Karpas-422 (cell line): ENCODE measurements around the gene EIF4E2. TPM values are rescaled to one million over a fixed set of nuclear protein-coding genes. Genes with fewer than 3 reads are reported as not detected.

ENCODE experiments used
- DNase-seq: peaks from one replicate; pipeline ENCODE4 v3.0.0-alpha.2; 2015
- H2AFZ ChIP-seq: fragments of 200-600 bp; sonication (generic); 2 replicates; pipeline ENCODE4 v1.6.1; 2014; ENCODE audit warnings: antibody characterized with exemption, low read length, mixed read lengths
- H3K27ac ChIP-seq: fragments of 200-600 bp; sonication (generic); 2 replicates; pipeline ENCODE4 v1.5.1; 2014; ENCODE audit warnings: mild to moderate bottlenecking, low read length, moderate library complexity
- H3K27me3 ChIP-seq: fragments of 200-600 bp; sonication (generic); 2 replicates; pipeline ENCODE4 v1.6.1; 2014; ENCODE audit warnings: low read length, mixed read lengths
- H3K36me3 ChIP-seq: fragments of 200-600 bp; sonication (generic); 2 replicates; pipeline ENCODE4 v1.6.1; 2014; ENCODE audit warnings: low read length, mixed read lengths; ENCODE audit not compliant: insufficient read depth
- H3K4me1 ChIP-seq: fragments of 200-600 bp; sonication (generic); 2 replicates; pipeline ENCODE4 v1.6.1; 2014; ENCODE audit warnings: mild to moderate bottlenecking, low read length, mixed read lengths
- H3K4me2 ChIP-seq: fragments of 200-600 bp; sonication (generic); 2 replicates; pipeline ENCODE4 v1.6.1; 2014; ENCODE audit warnings: low read length, low read depth, mild to moderate bottlenecking; ENCODE audit not compliant: poor library complexity, severe bottlenecking
- H3K4me3 ChIP-seq: fragments of 200-600 bp; sonication (generic); 2 replicates; pipeline ENCODE4 v1.5.1; 2014; ENCODE audit warnings: mild to moderate bottlenecking, antibody characterized with exemption, low read length, mixed read lengths
- H3K79me2 ChIP-seq: fragments of 200-600 bp; sonication (generic); 2 replicates; pipeline ENCODE4 v1.6.1; 2014; ENCODE audit warnings: mild to moderate bottlenecking, low read length, mixed read lengths
- H3K9ac ChIP-seq: fragments of 200-600 bp; sonication (generic); 2 replicates; pipeline ENCODE4 v1.6.0; 2014; ENCODE audit warnings: low read length
- H3K9me2 ChIP-seq: fragments of 200-600 bp; sonication (generic), shearing (Covaris generic); replicated peaks from 2 replicates; pipeline ENCODE4 v1.6.0; 2014; ENCODE audit warnings: mild to moderate bottlenecking, low read length, moderate library complexity; ENCODE audit not compliant: insufficient read depth
- H3K9me3 ChIP-seq: fragments of 300-700, 200-600 bp; sonication (generic); 2 replicates; pipeline ENCODE4 v1.6.1; 2014; ENCODE audit warnings: low read length, mixed read lengths
- H4K20me1 ChIP-seq: fragments of 200-600 bp; sonication (generic); 2 replicates; pipeline ENCODE4 v1.6.1; 2014; ENCODE audit warnings: mild to moderate bottlenecking, antibody characterized with exemption, low read length, low read depth; ENCODE audit not compliant: insufficient read depth
- total RNA-seq: library from RNA; depleted of rRNA; stranded (reverse); fragments of >200 nt; shearing (Covaris generic); gene quantifications from 2 replicates; pipeline ENCODE4 v1.2.3, GENCODE V29; 2014; ENCODE audit warnings: low replicate concordance

EIF4E2 gene
- total RNA-seq, 1 experiment from 2014 or later: 53.0 TPM

DNA sequence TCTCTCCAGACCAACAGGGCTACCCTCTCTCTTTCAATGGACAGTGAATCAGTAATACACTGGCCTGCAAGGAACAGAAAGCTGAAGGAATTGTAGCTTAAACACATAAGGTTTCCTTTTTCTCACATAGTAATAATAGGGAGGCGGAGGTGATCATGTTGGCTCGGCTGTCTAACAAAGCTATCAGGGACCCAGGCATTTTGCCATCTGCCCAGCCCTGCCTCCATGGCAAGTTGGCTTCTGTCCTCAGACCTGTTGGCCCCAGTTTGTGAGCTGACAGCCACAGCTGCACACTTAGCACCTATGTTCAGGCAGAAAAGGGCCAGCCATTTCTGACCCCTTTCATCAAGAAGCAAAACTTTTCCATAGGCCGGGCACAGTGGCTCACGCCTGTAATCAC lies 13.0 kb upstream of the EIF4E2 start:
- H3K9me2 ChIP-seq: no peaks in the 10 kb centered on the region
- peaks cover 47% of the 10 kb centered on the region; the same call in 1 of the 2 replicates for H4K20me1 ChIP-seq
- H3K27ac ChIP-seq: no peak overlapping the region
- H3K9me3 ChIP-seq: peaks cover 7% of the 10 kb centered on the region
- H3K9ac ChIP-seq: no peak overlapping the region
- H3K27me3 ChIP-seq: peaks cover 5% of the 10 kb centered on the region; the same call in 1 of the 2 replicates
- H2AFZ ChIP-seq: no peak overlapping the region
- H3K4me2 ChIP-seq: no peak overlapping the region
- DNase-seq: no peak
- peaks cover 8% of the 10 kb centered on the region for H3K4me1 ChIP-seq
- H3K4me3 ChIP-seq: no peak overlapping the region
- no peaks in the 10 kb centered on the region for H3K79me2 ChIP-seq
- H3K36me3 ChIP-seq: no peaks in the 10 kb centered on the region; the same call in 1 of the 2 replicates

- Histone ChIP-seq H3K79me2 (no peaks in the 10 kb centered on the region), H3K9me2 (no peaks in the 10 kb centered on the region), H3K4me3 (no peak overlapping the region), H3K9ac (no peak overlapping the region), H3K36me3 (no peaks in the 10 kb centered on the region; the same call in 1 of the 2 replicates), H3K4me1 (no peaks in the 10 kb centered on the region; the same call in 1 of the 2 replicates), H3K27me3 (peaks cover 5% of the 10 kb centered on the region; the same call in 1 of the 2 replicates), H3K9me3 (peaks cover 7% of the 10 kb centered on the region), H4K20me1 (peaks cover 55% of the 10 kb centered on the region; the same call in 1 of the 2 replicates), H3K4me2 (no peak overlapping the region), H2AFZ (no peak overlapping the region), H3K27ac (no peak overlapping the region)
- no peak for DNase-seq
These were observed 11.8 kb upstream of the EIF4E2 start for GRCh38 chr2:232538671-232539070.

DNA sequence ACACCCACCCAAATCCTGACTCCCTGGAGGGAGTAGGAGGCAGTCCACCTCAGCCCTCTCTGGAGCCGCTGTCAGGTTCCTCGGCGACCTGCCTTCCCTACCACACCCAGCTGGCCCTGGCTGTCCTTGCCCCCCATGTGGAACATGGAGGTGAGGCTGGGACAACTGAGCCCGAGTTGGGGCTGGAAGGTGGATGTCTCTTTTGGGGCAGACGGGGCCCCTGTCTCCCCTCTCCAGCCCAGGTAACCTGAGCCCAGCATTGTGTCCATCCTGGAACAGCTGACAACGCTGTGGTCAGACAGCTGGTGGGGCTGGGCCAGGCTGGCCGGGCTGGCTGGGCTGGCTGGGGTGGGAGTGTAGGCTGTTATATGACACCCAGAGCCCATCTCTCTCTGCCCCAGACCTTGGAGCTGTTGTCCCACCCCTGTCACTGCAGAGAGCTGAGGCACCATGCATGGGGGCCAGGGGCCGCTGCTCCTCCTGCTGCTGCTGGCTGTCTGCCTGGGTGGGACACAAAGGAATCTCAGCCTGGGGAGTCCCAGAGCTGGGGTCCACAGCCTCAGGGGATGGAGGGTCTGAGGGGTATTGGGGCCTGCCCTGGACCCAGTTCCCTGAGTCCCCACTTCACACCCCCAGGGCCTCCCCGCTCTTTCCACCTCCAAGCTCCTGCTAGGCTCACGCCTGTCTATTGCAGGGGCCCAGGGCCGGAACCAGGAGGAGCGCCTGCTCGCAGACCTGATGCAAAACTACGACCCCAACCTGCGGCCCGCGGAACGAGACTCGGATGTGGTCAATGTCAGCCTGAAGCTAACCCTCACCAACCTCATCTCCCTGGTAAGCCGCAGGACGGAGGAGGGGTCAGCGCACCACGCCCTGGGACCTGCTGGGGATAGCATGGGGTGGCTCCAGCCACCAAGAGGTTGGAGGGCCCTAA lies 10.9 kb upstream of the EIF4E2 start, which contains the start of gene CHRNG:
CHRNG (plus strand) TSS at position 395 of the 934 bp plus-strand sequence; CDS start at position 451, 56 bp downstream.
- H3K4me3 ChIP-seq: no peak within 1 kb of the TSS
- no peaks in the 10 kb centered on the region for H3K9me2 ChIP-seq
- H3K36me3 ChIP-seq: no peaks in the 10 kb centered on the region; the same call in 1 of the 2 replicates
- H3K9me3 ChIP-seq: peaks cover 7% of the 10 kb centered on the region
- no peaks in the 10 kb centered on the region for H3K79me2 ChIP-seq
- H4K20me1 ChIP-seq: peaks cover 54% of the 10 kb centered on the region; the same call in 1 of the 2 replicates
- H3K27me3 ChIP-seq: peaks cover 3% of the 10 kb centered on the region; the same call in 1 of the 2 replicates
- no peak within 1 kb of the TSS for H3K27ac ChIP-seq
- H2AFZ ChIP-seq: no peak within 1 kb of the TSS
- DNase-seq: no peak
- H3K4me2 ChIP-seq: no peak within 1 kb of the TSS
- H3K9ac ChIP-seq: no peak within 1 kb of the TSS
- H3K4me1 ChIP-seq: no peaks in the 10 kb centered on the region; the same call in 1 of the 2 replicates

DNA sequence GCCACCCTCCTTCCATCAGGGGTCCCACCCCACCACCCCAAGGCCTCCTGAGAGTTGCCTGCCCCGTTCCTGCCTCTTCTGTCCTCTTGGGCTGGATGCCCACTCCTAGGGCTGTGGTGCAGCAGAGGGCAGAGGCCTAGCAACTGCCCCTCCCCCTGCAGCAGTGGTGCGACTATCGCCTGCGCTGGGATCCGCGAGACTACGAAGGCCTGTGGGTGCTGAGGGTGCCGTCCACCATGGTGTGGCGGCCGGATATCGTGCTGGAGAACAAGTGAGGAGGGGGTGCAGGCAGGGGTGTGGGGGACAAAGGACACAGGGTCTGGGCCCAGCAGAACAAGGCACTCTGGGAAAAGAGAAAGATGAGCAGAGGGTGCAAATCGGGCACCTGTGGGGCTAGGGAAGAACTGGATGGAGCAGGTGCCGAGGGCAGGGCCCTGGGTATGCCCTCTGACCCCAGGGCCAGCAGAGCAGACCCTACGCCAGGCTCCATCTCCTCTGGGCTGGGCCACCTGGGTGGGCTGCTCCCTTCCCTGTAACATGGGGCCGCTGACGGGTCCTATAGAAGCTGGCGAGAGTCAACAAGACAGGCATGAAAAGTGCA lies 9.9 kb upstream of the EIF4E2 start:
- DNase-seq: no peak
- no peak overlapping the region for H3K4me2 ChIP-seq
- H3K9me3 ChIP-seq: peaks cover 7% of the 10 kb centered on the region
- peaks cover 57% of the 10 kb centered on the region; the same call in 1 of the 2 replicates for H4K20me1 ChIP-seq
- H3K4me3 ChIP-seq: no peak overlapping the region
- H3K27me3 ChIP-seq: peaks cover 3% of the 10 kb centered on the region; the same call in 1 of the 2 replicates
- no peaks in the 10 kb centered on the region for H3K9me2 ChIP-seq
- H3K27ac ChIP-seq: no peak overlapping the region
- no peak overlapping the region for H3K9ac ChIP-seq
- peaks cover under 1% of the 10 kb centered on the region; the same call in 1 of the 2 replicates for H3K36me3 ChIP-seq
- no peaks in the 10 kb centered on the region for H3K4me1 ChIP-seq
- no peaks in the 10 kb centered on the region for H3K79me2 ChIP-seq
- no peak overlapping the region for H2AFZ ChIP-seq

- Histone ChIP-seq H3K27ac (no peak overlapping the region), H2AFZ (no peak overlapping the region), H4K20me1 (peaks cover 61% of the 10 kb centered on the region; the same call in 1 of the 2 replicates), H3K79me2 (no peaks in the 10 kb centered on the region), H3K36me3 (peaks cover 3% of the 10 kb centered on the region; the same call in 1 of the 2 replicates), H3K9ac (no peak overlapping the region), H3K4me3 (no peak overlapping the region), H3K9me3 (peaks cover 3% of the 10 kb centered on the region), H3K9me2 (no peaks in the 10 kb centered on the region), H3K4me1 (no peaks in the 10 kb centered on the region), H3K4me2 (no peak overlapping the region), H3K27me3 (no peaks in the 10 kb centered on the region; the same call in 1 of the 2 replicates)
- DNase-seq: no peak
These were observed 9.1 kb upstream of the EIF4E2 start for GRCh38 chr2:232541195-232541960.

- no peak for DNase-seq
- Histone ChIP-seq H3K9me2 (no peaks in the 10 kb centered on the region), H3K9ac (no peak overlapping the region), H3K27ac (no peak overlapping the region), H3K36me3 (0 out of 2 replicates have a peak, but pooled peaks cover 3% of the 10 kb centered on the region), H3K4me2 (no peak overlapping the region), H3K4me1 (no peaks in the 10 kb centered on the region), H3K79me2 (peaks cover under 1% of the 10 kb centered on the region), H3K27me3 (no peaks in the 10 kb centered on the region), H4K20me1 (peaks cover 61% of the 10 kb centered on the region; the same call in 1 of the 2 replicates), H2AFZ (no peak overlapping the region), H3K4me3 (no peak overlapping the region), H3K9me3 (no peaks in the 10 kb centered on the region)
These were observed 8.4 kb upstream of the EIF4E2 start for GRCh38 chr2:232541961-232542714.

- Histone ChIP-seq H4K20me1 (peaks cover 59% of the 10 kb centered on the region; the same call in 1 of the 2 replicates), H3K4me2 (no peak overlapping the region), H3K79me2 (peaks cover 9% of the 10 kb centered on the region), H3K4me3 (no peak overlapping the region), H3K9ac (no peak overlapping the region), H3K4me1 (no peaks in the 10 kb centered on the region), H2AFZ (no peak overlapping the region), H3K36me3 (peaks cover 10% of the 10 kb centered on the region; the same call in 1 of the 2 replicates), H3K27me3 (no peaks in the 10 kb centered on the region), H3K9me2 (no peaks in the 10 kb centered on the region), H3K27ac (no peak overlapping the region), H3K9me3 (no peaks in the 10 kb centered on the region)
- no peak for DNase-seq
These were observed 7.6 kb upstream of the EIF4E2 start for GRCh38 chr2:232542715-232543467.
